Measurements from ENCODE around the gene AKAP13.

DNA sequence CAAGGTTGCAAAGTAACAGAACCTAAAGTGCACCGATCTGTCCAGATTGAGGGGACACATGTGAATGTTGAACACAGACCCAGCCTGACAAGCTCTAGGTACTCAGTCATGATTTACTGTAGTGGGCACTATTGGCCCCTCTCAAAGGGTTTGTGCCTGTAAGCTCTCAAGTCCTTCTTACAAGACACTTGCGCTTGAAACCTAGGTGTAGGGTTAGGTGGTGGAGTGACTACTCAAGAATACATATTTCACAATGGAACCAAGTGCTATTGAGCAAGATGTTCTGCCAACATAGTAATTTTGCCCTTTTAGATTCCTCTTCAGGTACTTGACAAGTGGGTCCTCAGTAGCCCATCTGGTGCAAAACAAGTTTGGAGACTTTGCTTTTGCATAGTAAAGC is 169.9 kb downstream of the AKAP13 start:
- TF ChIP-seq, protein P1, sequence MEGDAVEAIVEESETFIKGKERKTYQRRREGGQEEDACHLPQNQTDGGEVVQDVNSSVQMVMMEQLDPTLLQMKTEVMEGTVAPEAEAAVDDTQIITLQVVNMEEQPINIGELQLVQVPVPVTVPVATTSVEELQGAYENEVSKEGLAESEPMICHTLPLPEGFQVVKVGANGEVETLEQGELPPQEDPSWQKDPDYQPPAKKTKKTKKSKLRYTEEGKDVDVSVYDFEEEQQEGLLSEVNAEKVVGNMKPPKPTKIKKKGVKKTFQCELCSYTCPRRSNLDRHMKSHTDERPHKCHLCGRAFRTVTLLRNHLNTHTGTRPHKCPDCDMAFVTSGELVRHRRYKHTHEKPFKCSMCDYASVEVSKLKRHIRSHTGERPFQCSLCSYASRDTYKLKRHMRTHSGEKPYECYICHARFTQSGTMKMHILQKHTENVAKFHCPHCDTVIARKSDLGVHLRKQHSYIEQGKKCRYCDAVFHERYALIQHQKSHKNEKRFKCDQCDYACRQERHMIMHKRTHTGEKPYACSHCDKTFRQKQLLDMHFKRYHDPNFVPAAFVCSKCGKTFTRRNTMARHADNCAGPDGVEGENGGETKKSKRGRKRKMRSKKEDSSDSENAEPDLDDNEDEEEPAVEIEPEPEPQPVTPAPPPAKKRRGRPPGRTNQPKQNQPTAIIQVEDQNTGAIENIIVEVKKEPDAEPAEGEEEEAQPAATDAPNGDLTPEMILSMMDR (IDR thresholded peaks at IDR 0.05) = no peak
- TF ChIP-seq POLR2A (IDR thresholded peaks at IDR 0.05) = no peak

Measured in testis (tissue), 2 donors.